WTC11 (cell line): ENCODE measurements around the gene OBSCN. TPM values are rescaled to one million over a fixed set of nuclear protein-coding genes. Genes with fewer than 3 reads are reported as not detected.

ENCODE experiments used
- ATAC-seq: fragments of 200-7000 bp; cut with Tn5 transposase; 2 replicates; pipeline ENCODE4 v1.10.0; 2021; ENCODE audit warnings: mild to moderate bottlenecking, moderate library complexity
- CTCF ChIA-PET: fragments of 300-600 bp; sonication (Branson Sonifier 250); formaldehyde crosslinking; loops from one replicate; lab custom pipeline; 2021; ENCODE audit warnings: antibody characterized with exemption; lab: Charles Lee
- POLR2A ChIA-PET: fragments of 350-600 bp; sonication (Branson Sonifier 250); formaldehyde crosslinking; loops from one replicate; lab custom pipeline; 2021; ENCODE audit warnings: antibody characterized with exemption; lab: Charles Lee
- DNase-seq: peaks from one replicate; pipeline ENCODE4 v3.0.0; 2021; ENCODE audit warnings: low spot score
- H3K27ac Mint-ChIP-seq: 2 replicates; pipeline ENCODE4 v1.8.0; 2021; ENCODE audit warnings: mixed read lengths
- H3K27me3 Mint-ChIP-seq: 2 replicates; pipeline ENCODE4 v1.8.0; 2021; ENCODE audit warnings: low read depth, mild to moderate bottlenecking, moderate library complexity, mixed read lengths
- H3K36me3 Mint-ChIP-seq: 2 replicates; pipeline ENCODE4 v1.8.0; 2021; ENCODE audit warnings: mixed read lengths
- H3K4me1 Mint-ChIP-seq: 2 replicates; pipeline ENCODE4 v1.8.0; 2022; ENCODE audit warnings: mixed read lengths
- H3K4me3 Mint-ChIP-seq: 2 replicates; pipeline ENCODE4 v1.8.0; 2021; ENCODE audit warnings: mild to moderate bottlenecking, moderate library complexity, mixed read lengths
- H3K9me3 Mint-ChIP-seq: 2 replicates; pipeline ENCODE4 v1.8.0; 2021; ENCODE audit warnings: mixed read lengths
- CDX4 ChIP-seq: fragments of 250-450 bp; sonication (Bioruptor Pico); IDR thresholded peaks from 2 replicates; pipeline ENCODE4 v1.9.0; 2021; ENCODE audit warnings: moderate library complexity, mild to moderate bottlenecking, inconsistent platforms, borderline replicate concordance
- E2F1 ChIP-seq: sonication (generic); formaldehyde crosslinking; IDR thresholded peaks from 2 replicates; pipeline ENCODE4 v1.8.0; 2022; ENCODE audit warnings: mild to moderate bottlenecking, missing genetic modification reagents
- ESRRA ChIP-seq: sonication (generic); formaldehyde crosslinking; IDR thresholded peaks from 2 replicates; pipeline ENCODE4 v1.8.1; 2022; ENCODE audit warnings: mild to moderate bottlenecking, missing genetic modification reagents, borderline replicate concordance
- FOXJ3 ChIP-seq: sonication (generic); formaldehyde crosslinking; IDR thresholded peaks from 2 replicates; pipeline ENCODE4 v1.9.0; 2021; ENCODE audit warnings: missing genetic modification reagents, mild to moderate bottlenecking, borderline replicate concordance
- IRF2 ChIP-seq: sonication (generic); formaldehyde crosslinking; IDR thresholded peaks from 2 replicates; pipeline ENCODE4 v1.8.0; 2022; ENCODE audit warnings: low read depth, missing genetic modification reagents, borderline replicate concordance
- MXD4 ChIP-seq: fragments of 250-450 bp; sonication (Bioruptor Pico); IDR thresholded peaks from 2 replicates; pipeline ENCODE4 v1.8.0; 2021; ENCODE audit warnings: mild to moderate bottlenecking, moderate library complexity, borderline replicate concordance
- NFYB ChIP-seq: sonication (generic); formaldehyde crosslinking; conservative IDR thresholded peaks from 2 replicates; pipeline ENCODE4 v1.8.0; 2022; ENCODE audit warnings: low read depth, missing genetic modification reagents
- NR1H2 ChIP-seq: sonication (generic); formaldehyde crosslinking; IDR thresholded peaks from 2 replicates; pipeline ENCODE4 v1.9.0; 2021; ENCODE audit warnings: mild to moderate bottlenecking, moderate library complexity, missing genetic modification reagents
- OVOL2 ChIP-seq: fragments of 250-450 bp; sonication (Bioruptor Pico); IDR thresholded peaks from 2 replicates; pipeline ENCODE4 v1.9.0; 2021; ENCODE audit warnings: mild to moderate bottlenecking, borderline replicate concordance
- PREB ChIP-seq: sonication (generic); formaldehyde crosslinking; IDR thresholded peaks from 2 replicates; pipeline ENCODE4 v1.8.1; 2022; ENCODE audit warnings: mild to moderate bottlenecking, missing genetic modification reagents, moderate library complexity, borderline replicate concordance
- TEAD4 ChIP-seq: sonication (generic); formaldehyde crosslinking; IDR thresholded peaks from 2 replicates; pipeline ENCODE4 v1.8.0; 2022; ENCODE audit warnings: mild to moderate bottlenecking, missing genetic modification reagents
- ZBTB43 ChIP-seq: sonication (generic); formaldehyde crosslinking; IDR thresholded peaks from 2 replicates; pipeline ENCODE4 v1.8.1; 2023; ENCODE audit warnings: mild to moderate bottlenecking, missing genetic modification reagents
- ZNF121 ChIP-seq: sonication (generic); formaldehyde crosslinking; IDR thresholded peaks from 2 replicates; pipeline ENCODE4 v1.8.0; 2023; ENCODE audit warnings: missing genetic modification reagents
- ZNF281 ChIP-seq: sonication (generic); formaldehyde crosslinking; IDR thresholded peaks from 2 replicates; pipeline ENCODE4 v1.8.0; 2023; ENCODE audit warnings: mild to moderate bottlenecking, missing genetic modification reagents
- ZNF512 ChIP-seq: sonication (generic); formaldehyde crosslinking; IDR thresholded peaks from 2 replicates; pipeline ENCODE4 v1.8.1; 2022; ENCODE audit warnings: missing genetic modification reagents, borderline replicate concordance
- ZNF532 ChIP-seq: fragments of 250-450 bp; sonication (Bioruptor Pico); IDR thresholded peaks from 2 replicates; pipeline ENCODE4 v1.9.0; 2021; ENCODE audit warnings: mild to moderate bottlenecking, borderline replicate concordance
- total RNA-seq: library from RNA; stranded (reverse); gene quantifications from 3 replicates; pipeline ENCODE4 v1.2.3, GENCODE V29; 2021

Gene OBSCN
- total RNA-seq, 1 experiment from 2014 or later, result 38.8 TPM

GRCh38 chr1:228194436-228194835, 13.4 kb upstream of the OBSCN start:
- Mint-ChIP-seq H3K4me3 (no peak overlapping the region), H3K9me3 (peaks cover 40% of the 10 kb centered on the region), H3K4me1 (no peaks in the 10 kb centered on the region), H3K27ac (no peak overlapping the region), H3K36me3 (peaks cover 16% of the 10 kb centered on the region)
- ATAC-seq, result no peak
- POLR2A ChIA-PET, result no interaction called here
- CTCF ChIA-PET, result no interaction called here
- no peak for DNase-seq
- TF ChIP-seq E2F1 (CRISPR knock-in tag), result no peak
- TF ChIP-seq NFYB (CRISPR knock-in tag), result no peak
- no peak for TF ChIP-seq ZNF512
- TF ChIP-seq ESRRA (CRISPR knock-in tag), result no peak
- no peak for TF ChIP-seq NR1H2 (CRISPR knock-in tag)
- no peak for TF ChIP-seq TEAD4 (CRISPR knock-in tag)
- TF ChIP-seq ZNF532 (CRISPR knock-in tag), result no peak
- no peak for TF ChIP-seq IRF2 (CRISPR knock-in tag)
- TF ChIP-seq PREB (CRISPR knock-in tag), result no peak
- TF ChIP-seq FOXJ3 (CRISPR knock-in tag), result no peak
- no peak for TF ChIP-seq ZNF121 (CRISPR knock-in tag)
- TF ChIP-seq ZBTB43 (CRISPR knock-in tag), result no peak
- TF ChIP-seq OVOL2 (CRISPR knock-in tag), result no peak
- TF ChIP-seq MXD4, result no peak
- TF ChIP-seq, all 79 proteins: peak for 0
- peaks cover 28% of the 10 kb centered on the region for H3K27me3 Mint-ChIP-seq

- H3K27ac Mint-ChIP-seq, result no peak overlapping the region
- ChIA-PET POLR2A (no interaction called here), CTCF (no interaction called here)
- peaks cover 34% of the 10 kb centered on the region for H3K27me3 Mint-ChIP-seq
- H3K9me3 Mint-ChIP-seq, result peaks cover 47% of the 10 kb centered on the region
- H3K4me1 Mint-ChIP-seq, result no peaks in the 10 kb centered on the region
- no peak overlapping the region for H3K4me3 Mint-ChIP-seq
- peaks cover 22% of the 10 kb centered on the region for H3K36me3 Mint-ChIP-seq
- ATAC-seq (no peak), DNase-seq (no peak)
- no peak for TF ChIP-seq PREB (CRISPR knock-in tag)
- no peak for TF ChIP-seq ZNF281
- no peak for TF ChIP-seq CDX4 (CRISPR knock-in tag)
Measured at GRCh38 chr1:228194921-228195812, 12.7 kb upstream of the OBSCN start.
